ENCODE results near the gene RPTOR. TPM values are rescaled to one million over a fixed set of nuclear protein-coding genes. Genes with fewer than 3 reads are reported as not detected.

Gene RPTOR
- polyA plus RNA-seq, 1 donor (not counting 4 experiments of a cell fraction or from before 2014, with no cell fraction given), result 4.0 TPM

- Histone ChIP-seq H3K9me1 (ENCODE audit: control insufficient read depth, extremely low read depth, insufficient read depth, low read length) (no peaks in the 10 kb centered on the region), H3K9me3 (ENCODE audit: control insufficient read depth, low read depth, low read length) (no peaks in the 10 kb centered on the region), H2AFZ (ENCODE audit: control insufficient read depth, low read length) (no peak overlapping the region), H3K79me2 (ENCODE audit: control insufficient read depth, insufficient read depth, low read length) (no peaks in the 10 kb centered on the region), H3K27me3 (ENCODE audit: control insufficient read depth, extremely low read depth, insufficient read depth, low read length) (peaks cover 26% of the 10 kb centered on the region), H3K4me3 (ENCODE audit: control insufficient read depth in 2 of 3, extremely low read depth in 1 of 3, insufficient read depth in 2 of 3, low read depth in 1 of 3, low read length in 3 of 3) (no peak overlapping the region), H3K9ac (ENCODE audit: control insufficient read depth, extremely low read depth, insufficient read depth, low read length) (no peak overlapping the region), H3K4me2 (ENCODE audit: control insufficient read depth, extremely low read depth, insufficient read depth, low read depth, low read length) (no peak overlapping the region), H3K27ac (ENCODE audit: control insufficient read depth, insufficient read depth, low read length) (no peak overlapping the region), H4K20me1 (ENCODE audit: control insufficient read depth, extremely low read depth, insufficient read depth, low read length) (no peaks in the 10 kb centered on the region), H3K4me1 (ENCODE audit: control insufficient read depth, extremely low read depth, insufficient read depth, low read length) (no peaks in the 10 kb centered on the region), H3K36me3 (ENCODE audit: control insufficient read depth in 2 of 2, extremely low read depth in 1 of 2, insufficient read depth in 2 of 2, low read length in 2 of 2) (no peaks in the 10 kb centered on the region)
- TF ChIP-seq EZH2 (IDR thresholded peaks at IDR 0.05; ENCODE audit: low read length), result no peak
- no peak for TF ChIP-seq CTCF (optimal IDR thresholded peaks at IDR 0.05 in 1 of 3, IDR thresholded peaks at IDR 0.05 in 1 of 3, conservative IDR thresholded peaks at IDR 0.05 in 1 of 3; ENCODE audit: extremely low read depth in 1 of 3, insufficient read depth in 2 of 3, low read length in 3 of 3)
- DNase-seq (ENCODE audit: low read depth, low spot score), result no peak
- no peak for FAIRE-seq
- dilution Hi-C loops (cut with MboI; ENCODE audit: extremely low pct_ligation_motif_present, low sequenced_read_pairs), result no loop called here
Observed at GRCh38 chr17:80967404-80967872, 422.8 kb downstream of the RPTOR start.

GRCh38 chr17:80968602-80969029 is 424.0 kb downstream of the RPTOR start:
- no peak for TF ChIP-seq CTCF (optimal IDR thresholded peaks at IDR 0.05 in 1 of 3, IDR thresholded peaks at IDR 0.05 in 1 of 3, conservative IDR thresholded peaks at IDR 0.05 in 1 of 3; ENCODE audit: extremely low read depth in 1 of 3, insufficient read depth in 2 of 3, low read length in 3 of 3)
- no peak for TF ChIP-seq EZH2 (IDR thresholded peaks at IDR 0.05; ENCODE audit: low read length)
- no peaks in the 10 kb centered on the region for H3K9me3 ChIP-seq (ENCODE audit: control insufficient read depth, low read depth, low read length)
- H3K36me3 ChIP-seq (ENCODE audit: control insufficient read depth in 2 of 2, extremely low read depth in 1 of 2, insufficient read depth in 2 of 2, low read length in 2 of 2), result no peaks in the 10 kb centered on the region
- H2AFZ ChIP-seq (ENCODE audit: control insufficient read depth, low read length), result no peak overlapping the region
- DNase-seq (ENCODE audit: low read depth, low spot score), result no peak
- H3K9me1 ChIP-seq (ENCODE audit: control insufficient read depth, extremely low read depth, insufficient read depth, low read length), result no peaks in the 10 kb centered on the region
- H3K4me1 ChIP-seq (ENCODE audit: control insufficient read depth, extremely low read depth, insufficient read depth, low read length), result no peaks in the 10 kb centered on the region
- no peak overlapping the region for H3K4me3 ChIP-seq (ENCODE audit: control insufficient read depth in 2 of 3, extremely low read depth in 1 of 3, insufficient read depth in 2 of 3, low read depth in 1 of 3, low read length in 3 of 3)
- dilution Hi-C loops (cut with MboI; ENCODE audit: extremely low pct_ligation_motif_present, low sequenced_read_pairs), result no loop called here
- no peaks in the 10 kb centered on the region for H3K79me2 ChIP-seq (ENCODE audit: control insufficient read depth, insufficient read depth, low read length)
- H3K9ac ChIP-seq (ENCODE audit: control insufficient read depth, extremely low read depth, insufficient read depth, low read length), result no peak overlapping the region
- H3K27ac ChIP-seq (ENCODE audit: control insufficient read depth, insufficient read depth, low read length), result no peak overlapping the region
- FAIRE-seq, result no peak
- H3K27me3 ChIP-seq (ENCODE audit: control insufficient read depth, extremely low read depth, insufficient read depth, low read length), result peaks cover 27% of the 10 kb centered on the region
- no peaks in the 10 kb centered on the region for H4K20me1 ChIP-seq (ENCODE audit: control insufficient read depth, extremely low read depth, insufficient read depth, low read length)
- no peak overlapping the region for H3K4me2 ChIP-seq (ENCODE audit: control insufficient read depth, extremely low read depth, insufficient read depth, low read depth, low read length)

All from keratinocyte (primary cell).